Activated T-cell treated with anti-CD3 and anti-CD28 coated beads for 24 hours (primary cell): ENCODE data around the gene FHAD1.
"Not testable (repeated sequence)": the region's sequence is repeated elsewhere in the genome, so short reads cannot be mapped to it uniquely, and the experiment has no call there.

Experiments
- DNase-seq: peaks from one replicate; pipeline ENCODE4 v3.0.0-alpha.2; 2020; ENCODE audit warnings: low read depth

The FHAD1 gene

GRCh38 chr1:15418806-15419515, 171.9 kb downstream of the FHAD1 start:
- no peak for DNase-seq

- no peak for DNase-seq
These were observed 173.9 kb downstream of the FHAD1 start for GRCh38 chr1:15420853-15421465.

- no peak for DNase-seq
These were observed 175.8 kb downstream of the FHAD1 start for GRCh38 chr1:15422871-15423270.

- DNase-seq, result no peak
These were observed 176.5 kb downstream of the FHAD1 start for GRCh38 chr1:15423355-15424077.

GRCh38 chr1:15424146-15424667, 177.2 kb downstream of the FHAD1 start:
- DNase-seq, result no peak

- no peak for DNase-seq
These were observed 178.0 kb downstream of the FHAD1 start for GRCh38 chr1:15424981-15425380.

- no peak for DNase-seq
These were observed 178.5 kb downstream of the FHAD1 start for GRCh38 chr1:15425521-15425920.

- DNase-seq, result no peak
These were observed 178.9 kb downstream of the FHAD1 start for GRCh38 chr1:15425958-15426357.

GRCh38 chr1:15426492-15427279, 179.7 kb downstream of the FHAD1 start:
- DNase-seq, result no peak

GRCh38 chr1:15427280-15427666, 180.2 kb downstream of the FHAD1 start:
- DNase-seq, result no peak

GRCh38 chr1:15428252-15428651, 181.2 kb downstream of the FHAD1 start:
- DNase-seq, result not testable (repeated sequence)

- no peak for DNase-seq
These were observed 181.9 kb downstream of the FHAD1 start for GRCh38 chr1:15428815-15429435.

GRCh38 chr1:15429701-15430149, 182.7 kb downstream of the FHAD1 start:
- DNase-seq, result no peak

- DNase-seq, result peak; percentile 61
These were observed 184.0 kb downstream of the FHAD1 start for GRCh38 chr1:15430787-15431570.

GRCh38 chr1:15431571-15431948, 184.5 kb downstream of the FHAD1 start:
- no peak for DNase-seq

GRCh38 chr1:15432324-15432723, 185.3 kb downstream of the FHAD1 start:
- DNase-seq, result no peak

GRCh38 chr1:15433471-15433870, 186.4 kb downstream of the FHAD1 start:
- no peak for DNase-seq

- DNase-seq, result not testable (repeated sequence)
These were observed 187.7 kb downstream of the FHAD1 start for GRCh38 chr1:15434739-15435138.

GRCh38 chr1:15435239-15436077, 188.4 kb downstream of the FHAD1 start:
- no peak for DNase-seq

GRCh38 chr1:15436881-15437442, 189.9 kb downstream of the FHAD1 start:
- no peak for DNase-seq
